Endothelial cell of umbilical vein (primary cell): ENCODE measurements around the gene POLR2F. TPM values are rescaled to one million over a fixed set of nuclear protein-coding genes. Genes with fewer than 3 reads are reported as not detected.

ENCODE experiments used
- BruUV-seq: library from RNA; stranded (reverse); fragments of 400-500 nt; replicated peaks from 2 replicates; lab custom pipeline; 2021; lab: Mats Ljungman, UMichigan
- CTCF ChIA-PET: fragments of 300-600, 350-600 bp; sonication (Branson Sonifier 250); formaldehyde crosslinking; loops from one replicate; lab custom pipeline; 2021; ENCODE audit warnings: antibody characterized with exemption, inconsistent platforms; lab: Charles Lee
- POLR2A ChIA-PET: fragments of 300-600, 350-600 bp; sonication (Branson Sonifier 250); formaldehyde crosslinking; loops from one replicate; lab custom pipeline; 2021; ENCODE audit warnings: antibody characterized with exemption, inconsistent platforms; lab: Charles Lee
- DNase-seq: peaks from one replicate; pipeline ENCODE4 v3.0.0-alpha.2; 2011; ENCODE audit warnings: low read depth, low spot score
- FAIRE-seq: peaks from 2 replicates; lab custom pipeline; 2011; peaks lifted over from hg19 to GRCh38; lab: Jason Lieb, UNC
- H2AFZ ChIP-seq: 2 replicates; pipeline ENCODE4 v1.6.0; 2012; ENCODE audit warnings: low read depth, low read length, control low read depth, inconsistent platforms
- H3K27ac ChIP-seq: 2 replicates; pipeline ENCODE4 v1.5.1; 2011; ENCODE audit warnings: low read depth, mild to moderate bottlenecking, control low read depth, low read length, moderate library complexity; ENCODE audit not compliant: insufficient read depth
- H3K27me3 ChIP-seq, 2 experiments: 2 replicates each; pipeline versions ENCODE4 v1.6.0 to v1.6.1; 2011; ENCODE audit warnings: low read length in 2 of 2, mixed read lengths in 1 of 2; ENCODE audit not compliant: control insufficient read depth in 2 of 2, insufficient read depth in 2 of 2
- H3K36me3 ChIP-seq, 2 experiments: 2 replicates in 1 of 2; 3 replicates in 1 of 2; pipeline ENCODE4 v1.5.1; 2011; ENCODE audit warnings: low read length in 2 of 2, mild to moderate bottlenecking in 1 of 2, moderate library complexity in 1 of 2; ENCODE audit not compliant: control insufficient read depth in 2 of 2, insufficient read depth in 2 of 2; ENCODE audit errors: extremely low read depth in 1 of 2
- H3K4me1 ChIP-seq: 3 replicates; pipeline ENCODE4 v1.5.1; 2011; ENCODE audit warnings: mild to moderate bottlenecking, low read length; ENCODE audit not compliant: control insufficient read depth, insufficient read depth; ENCODE audit errors: extremely low read depth
- H3K4me2 ChIP-seq: 2 replicates; pipeline ENCODE4 v1.6.1; 2011; ENCODE audit warnings: low read length, control low read depth, mixed read lengths; ENCODE audit not compliant: insufficient read depth
- H3K4me3 ChIP-seq, 3 experiments: fragments of 200-600 bp in 1 of 3; sonication (generic), shearing (Covaris generic) in 1 of 3; replicated peaks in 1 of 3; 2 replicates each; pipeline ENCODE4 v1.5.1; 2011 to 2016; ENCODE audit warnings: control low read depth in 3 of 3, low read length in 3 of 3, mild to moderate bottlenecking in 2 of 3, inconsistent platforms in 1 of 3, low read depth in 1 of 3, moderate library complexity in 1 of 3; ENCODE audit not compliant: insufficient read depth in 1 of 3
- H3K79me2 ChIP-seq: 2 replicates; pipeline ENCODE4 v1.6.0; 2012; ENCODE audit warnings: low read length, inconsistent platforms; ENCODE audit not compliant: control insufficient read depth, insufficient read depth
- H3K9ac ChIP-seq: replicated peaks from 2 replicates; pipeline ENCODE3; 2011; ENCODE audit warnings: low read length, control low read depth; ENCODE audit not compliant: insufficient read depth; ENCODE audit errors: extremely low read depth
- H3K9me1 ChIP-seq: replicated peaks from 3 replicates; pipeline ENCODE4 v1.6.0; 2011; ENCODE audit warnings: mild to moderate bottlenecking, low read length; ENCODE audit not compliant: control insufficient read depth, insufficient read depth; ENCODE audit errors: extremely low read depth
- H3K9me3 ChIP-seq: replicated peaks from 2 replicates; pipeline ENCODE4 v1.5.1; 2012; ENCODE audit warnings: low read length, inconsistent platforms; ENCODE audit not compliant: control insufficient read depth, insufficient read depth
- H4K20me1 ChIP-seq: replicated peaks from 2 replicates; pipeline ENCODE3; 2011; ENCODE audit warnings: mild to moderate bottlenecking, low read length; ENCODE audit not compliant: control insufficient read depth, insufficient read depth; ENCODE audit errors: extremely low read depth
- CTCF ChIP-seq, 2 donors: IDR thresholded peaks; 1 replicate in 1 of 2; 2 replicates in 1 of 2; pipeline ENCODE4 v1.5.1; 2011; ENCODE audit warnings: low read length in 2 of 2, mild to moderate bottlenecking in 2 of 2, moderate library complexity in 2 of 2, control low read depth in 1 of 2, inconsistent platforms in 1 of 2, low read depth in 1 of 2; ENCODE audit not compliant: insufficient read depth in 1 of 2; ENCODE audit errors: extremely low read depth in 1 of 2
- EZH2 ChIP-seq: IDR thresholded peaks from 2 replicates; pipeline ENCODE4 v1.6.1; 2012; ENCODE audit warnings: borderline replicate concordance, low read depth, mild to moderate bottlenecking, moderate library complexity, low read length, inconsistent platforms; ENCODE audit not compliant: severe bottlenecking
- JUN ChIP-seq: IDR thresholded peaks from 2 replicates; pipeline ENCODE4 v1.6.1; 2011; ENCODE audit warnings: borderline replicate concordance, low read depth; ENCODE audit not compliant: insufficient read length, insufficient read depth
- dilution Hi-C: fragments of 300-500 bp; cut with MboI; formaldehyde crosslinking; loops from one replicate; pipeline ENCODE4 v1.15.0; 2019; ENCODE audit warnings: low sequenced_read_pairs; ENCODE audit not compliant: extremely low pct_ligation_motif_present
- intact Hi-C: fragments of 100-400 bp; cut with micrococcal nuclease; formaldehyde crosslinking; loops from one replicate; pipeline ENCODE4 v1.10.0; 2022
- polyA plus RNA-seq, 4 experiments: library from polyadenylated mRNA; depleted of rRNA in 3 of 4; stranded (reverse) in 3 of 4; unstranded in 1 of 4; fragments of >200 nt; gene quantifications; 2 replicates each; pipeline versions ENCODE4 v1.2.1 to v1.2.3, GENCODE V29; 2011 to 2012; ENCODE audit warnings: missing spikeins in 1 of 4
- total RNA-seq: library from RNA; stranded (reverse); gene quantifications from 2 replicates; pipeline ENCODE4 v1.2.3, GENCODE V29; 2021

POLR2F gene
- total and polyA plus RNA-seq, 2 donors (not counting 3 experiments of a cell fraction or from before 2014, with no cell fraction given): 106 to 112 TPM

- Histone ChIP-seq H3K79me2 (no peaks in the 10 kb centered on the region), H4K20me1 (no peaks in the 10 kb centered on the region), H2AFZ (no peak overlapping the region), H3K4me2 (no peak overlapping the region), H3K9me3 (no peaks in the 10 kb centered on the region), H3K27ac (no peak overlapping the region), H3K4me3 (no peak overlapping the region), H3K9ac (no peak overlapping the region), H3K4me1 (no peaks in the 10 kb centered on the region), H3K36me3 (no peaks in the 10 kb centered on the region), H3K27me3 (no peaks in the 10 kb centered on the region), H3K9me1 (no peaks in the 10 kb centered on the region)
- FAIRE-seq (no peak), DNase-seq (no peak)
- dilution Hi-C loops (no loop called here), intact Hi-C loops (no loop called here)
- TF ChIP-seq CTCF (IDR thresholded peaks at IDR 0.05; ENCODE audit: extremely low read depth in 1 of 2, insufficient read depth in 1 of 2, low read depth in 1 of 2, low read length in 2 of 2): peak; percentile 32 to 37
- TF ChIP-seq JUN: no peak
- TF ChIP-seq EZH2: peak; percentile 35
- ChIA-PET CTCF (interaction anchor here (1.1 to 1.3 kb wide), 3 partner anchors 12 to 51 kb away, joined by 3 to 4 read pairs (median 4); no protein-coding TSS in a partner anchor), POLR2A (no interaction called here)
- no TSS peak for BruUV-seq
Observed at GRCh38 chr22:37982938-37983859, 29.7 kb downstream of the POLR2F start.
